Amygdala (tissue), 56 donors: ENCODE data around the gene CERS4.

ENCODE experiments used
- DNase-seq, 56 donors: peaks; one replicate each; lab custom pipeline; 2025; lab: John Stamatoyannopoulos, UW

The CERS4 gene

DNA sequence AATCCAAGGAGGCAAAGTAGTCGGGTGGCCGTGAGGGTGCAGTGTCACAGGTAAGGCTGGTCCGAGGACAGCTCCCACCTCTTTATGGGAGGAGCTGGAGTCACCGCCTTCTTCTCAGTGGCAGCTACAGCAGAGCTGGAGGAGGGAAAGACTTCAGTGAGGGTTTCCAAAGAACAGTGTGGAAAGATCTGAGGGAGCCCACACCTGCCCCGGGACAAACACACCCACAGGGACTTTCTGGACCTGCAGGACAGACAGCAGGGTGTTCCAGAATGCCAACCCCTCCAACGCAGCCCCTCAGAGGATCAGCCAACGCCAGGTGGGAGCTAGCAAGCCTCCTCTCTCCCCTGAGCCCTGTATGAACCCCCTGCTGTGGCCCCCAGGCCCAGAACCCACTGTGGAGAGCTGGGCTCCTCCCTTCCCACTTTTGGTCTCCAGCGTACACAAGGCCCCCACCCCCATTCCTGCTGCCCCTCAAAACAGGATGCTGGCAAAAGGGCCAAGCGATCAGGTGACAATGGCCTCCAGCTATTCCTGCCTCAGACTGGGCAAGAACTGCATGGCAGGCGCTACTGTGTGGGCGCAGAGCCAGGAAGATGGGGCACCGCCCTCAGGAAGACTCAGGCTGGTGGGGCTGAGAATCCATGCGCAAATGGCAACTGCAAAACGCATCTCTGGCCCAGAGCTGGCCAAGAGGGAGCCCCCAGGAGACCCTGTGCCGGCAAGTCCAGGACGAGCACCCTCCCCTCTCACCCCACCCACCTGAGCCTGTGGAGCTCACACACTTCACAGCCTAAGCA lies 102.5 kb downstream of the CERS4 start:
- DNase-seq = no peak
